ENCODE measurements around the gene POP4.

The POP4 gene

DNA sequence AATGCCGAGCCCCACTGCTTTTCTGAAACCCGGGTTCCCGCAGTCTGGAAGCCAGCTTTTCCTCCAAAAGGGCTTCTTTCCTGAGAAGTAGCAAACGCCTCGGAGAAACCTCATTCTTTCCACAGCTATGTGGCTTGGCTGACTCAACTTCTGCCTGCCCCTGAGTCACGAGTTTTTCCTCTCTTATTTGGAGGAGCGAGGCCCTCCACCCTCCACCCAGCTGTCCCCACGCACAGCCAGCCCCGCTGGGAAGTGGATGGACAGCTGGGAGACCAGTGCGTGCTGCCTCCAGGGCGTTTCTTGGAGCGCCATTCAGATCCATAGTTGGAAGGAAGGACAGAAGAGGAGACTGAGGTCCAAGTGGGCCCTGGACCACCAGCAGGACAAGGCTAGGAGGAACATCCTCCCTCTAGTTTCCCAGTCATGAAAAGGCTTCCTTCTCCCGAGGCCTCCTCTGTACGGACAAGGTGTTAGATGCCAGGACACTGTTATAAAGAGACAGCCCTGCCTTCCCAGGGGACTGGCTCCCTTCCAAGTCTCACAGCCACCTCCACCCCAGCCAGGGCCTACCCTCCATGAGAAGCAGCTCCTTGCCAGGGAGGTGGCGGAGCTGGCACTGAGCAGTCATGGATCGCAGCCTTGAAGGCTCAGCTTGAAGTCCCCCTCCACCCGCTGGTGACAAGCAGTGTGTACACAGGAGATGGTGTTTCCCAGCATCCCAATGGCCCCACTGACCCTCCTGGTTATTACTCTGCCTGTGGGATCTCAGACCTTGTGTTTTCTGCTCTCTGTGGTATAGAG lies 56.7 kb downstream of the POP4 start:
- no peak for DNase-seq (ENCODE audit: low read depth)

GRCh38 chr19:29663861-29664752 lies 58.0 kb downstream of the POP4 start:
- DNase-seq (ENCODE audit: low read depth) = no peak

DNA sequence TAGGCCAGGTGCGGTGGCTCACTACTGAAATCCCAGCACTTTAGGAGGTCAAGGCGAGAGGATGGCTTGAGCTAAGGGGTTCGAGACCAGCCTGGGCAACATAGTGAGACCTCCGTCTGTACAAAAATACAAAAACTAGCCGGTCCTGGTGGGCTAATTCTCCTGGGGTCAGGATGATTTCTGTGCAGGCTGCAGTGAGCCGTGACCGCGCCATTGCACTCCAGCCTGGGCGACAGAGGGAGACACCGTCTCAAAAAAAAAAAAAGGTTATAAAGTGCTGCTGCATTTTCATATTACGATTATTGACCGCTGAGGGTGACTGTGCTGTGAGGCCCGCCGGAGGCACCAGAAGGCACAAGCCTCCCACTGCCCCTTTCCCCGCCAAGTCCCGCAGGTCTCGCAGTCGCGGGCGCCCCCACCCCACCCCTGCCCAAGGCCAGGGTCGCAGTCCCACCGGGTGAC lies 58.7 kb downstream of the POP4 start:
- no peak for DNase-seq (ENCODE audit: low read depth)

- peak; percentile 69 for DNase-seq (ENCODE audit: low read depth)
These were observed 59.2 kb downstream of the POP4 start, which contains the start of gene PLEKHF1 for GRCh38 chr19:29665215-29665825. PLEKHF1 (plus strand) TSS chr19:29665461; CDS start chr19:29673840, 8,379 bp downstream.

DNA sequence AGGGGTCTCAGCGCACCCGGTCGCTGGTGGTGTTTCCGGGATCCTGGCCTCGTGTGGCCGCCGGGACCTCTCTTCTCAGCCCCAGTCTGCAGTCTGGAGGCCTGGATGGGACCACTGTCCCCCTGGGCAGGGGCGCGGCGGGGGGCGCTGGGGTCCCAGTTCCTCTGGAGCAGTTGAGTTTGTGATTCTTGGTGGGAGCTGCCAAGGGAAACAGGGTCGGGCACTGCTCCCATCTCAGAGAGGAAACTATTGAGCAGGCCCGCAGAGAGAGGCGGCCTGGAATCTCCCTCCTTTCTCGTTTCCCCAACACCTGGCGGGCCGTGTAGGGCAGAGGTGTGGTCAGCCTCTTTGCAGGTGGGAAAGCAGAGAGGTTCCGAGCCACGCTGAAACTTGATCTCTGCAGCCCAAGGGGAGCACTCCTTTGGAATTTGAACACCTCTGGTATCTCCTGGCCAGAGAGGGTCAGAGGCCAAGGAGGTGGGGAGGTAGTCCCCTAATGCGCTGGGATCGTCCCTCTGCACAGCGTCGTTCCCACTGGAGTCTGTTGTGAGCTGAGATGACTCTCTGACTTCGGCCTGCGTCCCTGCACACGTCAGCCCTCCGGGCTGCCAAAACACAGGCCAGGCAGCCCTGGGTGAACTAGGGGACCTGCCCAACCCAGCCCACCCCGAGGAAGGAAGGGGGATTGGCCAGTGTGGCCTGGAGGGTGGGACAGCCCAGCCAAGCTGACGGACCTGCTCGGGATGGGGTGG lies 59.9 kb downstream of the POP4 start:
- no peak for DNase-seq (ENCODE audit: low read depth)
